Osteoblast (primary cell): ENCODE data around the gene SSBP2. TPM values are rescaled to one million over a fixed set of nuclear protein-coding genes. Genes with fewer than 3 reads are reported as not detected.

ENCODE experiments used
- DNase-seq: peaks from one replicate; pipeline ENCODE4 v3.0.0; 2011; ENCODE audit warnings: low spot score, mixed read lengths; ENCODE audit not compliant: insufficient read length; ENCODE audit errors: missing footprints
- H2AFZ ChIP-seq: 2 replicates; pipeline ENCODE4 v1.6.0; 2011; ENCODE audit warnings: mild to moderate bottlenecking, low read length
- H3K27ac ChIP-seq: 2 replicates; pipeline ENCODE4 v1.5.1; 2011; ENCODE audit warnings: mild to moderate bottlenecking, low read depth, low read length, moderate library complexity
- H3K27me3 ChIP-seq: 2 replicates; pipeline ENCODE4 v1.6.0; 2012; ENCODE audit warnings: mild to moderate bottlenecking, control low read depth, inconsistent platforms, low read length, moderate library complexity; ENCODE audit not compliant: insufficient read depth
- H3K36me3 ChIP-seq: 2 replicates; pipeline ENCODE4 v1.5.1; 2011; ENCODE audit warnings: mild to moderate bottlenecking, low read length, control low read depth, moderate library complexity; ENCODE audit not compliant: insufficient read depth
- H3K4me1 ChIP-seq: 2 replicates; pipeline ENCODE4 v1.5.1; 2011; ENCODE audit warnings: mild to moderate bottlenecking, low read length, control low read depth, moderate library complexity; ENCODE audit not compliant: insufficient read depth
- H3K4me2 ChIP-seq: 2 replicates; pipeline ENCODE4 v1.6.0; 2011; ENCODE audit warnings: mild to moderate bottlenecking, low read length; ENCODE audit not compliant: insufficient read depth
- H3K4me3 ChIP-seq: fragments of 200-600 bp; sonication (generic); 3 replicates; pipeline ENCODE4 v1.5.1; 2012; ENCODE audit warnings: mild to moderate bottlenecking, low read length, inconsistent platforms; ENCODE audit not compliant: insufficient read depth
- H3K79me2 ChIP-seq: 2 replicates; pipeline ENCODE4 v1.6.0; 2012; ENCODE audit warnings: mild to moderate bottlenecking, low read length, control low read depth, inconsistent platforms; ENCODE audit not compliant: insufficient read depth
- H3K9me3 ChIP-seq: 2 replicates; pipeline ENCODE4 v1.5.1; 2011; ENCODE audit warnings: low read depth, low read length, control low read depth
- H4K20me1 ChIP-seq: 2 replicates; pipeline ENCODE4 v1.6.0; 2012; ENCODE audit warnings: mild to moderate bottlenecking, low read length, control low read depth; ENCODE audit not compliant: insufficient read depth
- CTCF ChIP-seq: IDR thresholded peaks from 2 replicates; pipeline ENCODE4 v1.5.1; 2011; ENCODE audit warnings: mild to moderate bottlenecking, low read depth, low read length, moderate library complexity; ENCODE audit errors: extremely low read depth
- total RNA-seq: library from RNA; depleted of rRNA; stranded (reverse); fragments of >200 nt; gene quantifications from 2 replicates; pipeline ENCODE4 v1.2.3, GENCODE V29; 2012

Gene SSBP2
- total RNA-seq, 1 donor = 18.1 TPM

GRCh38 chr5:81696418-81697397 lies 54.2 kb downstream of the SSBP2 start:
- H2AFZ ChIP-seq = no peak overlapping the region
- H3K4me3 ChIP-seq = no peak overlapping the region
- H3K27ac ChIP-seq = no peak overlapping the region
- H3K36me3 ChIP-seq = no peaks in the 10 kb centered on the region
- DNase-seq = no peak
- no peaks in the 10 kb centered on the region for H3K27me3 ChIP-seq
- no peak overlapping the region for H3K4me2 ChIP-seq
- peaks cover 2% of the 10 kb centered on the region for H3K79me2 ChIP-seq
- peaks cover 2% of the 10 kb centered on the region for H3K9me3 ChIP-seq
- TF ChIP-seq CTCF = no peak
- peaks cover 8% of the 10 kb centered on the region for H3K4me1 ChIP-seq
- peaks cover 3% of the 10 kb centered on the region for H4K20me1 ChIP-seq

- TF ChIP-seq CTCF = no peak
- no peak overlapping the region for H3K4me2 ChIP-seq
- H2AFZ ChIP-seq = no peak overlapping the region
- no peaks in the 10 kb centered on the region for H3K36me3 ChIP-seq
- no peak for DNase-seq
- H4K20me1 ChIP-seq = peaks cover 3% of the 10 kb centered on the region
- H3K4me1 ChIP-seq = peaks cover 8% of the 10 kb centered on the region
- H3K79me2 ChIP-seq = peaks cover 3% of the 10 kb centered on the region
- H3K27ac ChIP-seq = no peak overlapping the region
- H3K9me3 ChIP-seq = no peaks in the 10 kb centered on the region
- no peak overlapping the region for H3K4me3 ChIP-seq
- H3K27me3 ChIP-seq = no peaks in the 10 kb centered on the region
These were observed 56.2 kb downstream of the SSBP2 start for GRCh38 chr5:81694726-81695125.

GRCh38 chr5:81688215-81688614 lies 62.7 kb downstream of the SSBP2 start:
- no peak for TF ChIP-seq CTCF
- no peak overlapping the region for H3K27ac ChIP-seq
- H3K9me3 ChIP-seq = no peaks in the 10 kb centered on the region
- H3K4me2 ChIP-seq = no peak overlapping the region
- no peaks in the 10 kb centered on the region for H3K4me1 ChIP-seq
- DNase-seq = no peak
- no peak overlapping the region for H2AFZ ChIP-seq
- no peaks in the 10 kb centered on the region for H4K20me1 ChIP-seq
- no peaks in the 10 kb centered on the region for H3K27me3 ChIP-seq
- H3K36me3 ChIP-seq = no peaks in the 10 kb centered on the region
- H3K4me3 ChIP-seq = no peak overlapping the region
- peaks cover 12% of the 10 kb centered on the region for H3K79me2 ChIP-seq

GRCh38 chr5:81687292-81687691 lies 63.6 kb downstream of the SSBP2 start:
- Histone ChIP-seq H3K36me3 (no peaks in the 10 kb centered on the region), H2AFZ (no peak overlapping the region), H3K4me2 (no peak overlapping the region), H3K27me3 (no peaks in the 10 kb centered on the region), H3K27ac (no peak overlapping the region), H3K9me3 (no peaks in the 10 kb centered on the region), H3K4me1 (no peaks in the 10 kb centered on the region), H4K20me1 (no peaks in the 10 kb centered on the region), H3K4me3 (no peak overlapping the region), H3K79me2 (peaks cover 12% of the 10 kb centered on the region)
- TF ChIP-seq CTCF = no peak
- DNase-seq = no peak
